AG08395 (cell line): ENCODE data around the gene B4GALNT4.
"Not testable (repeated sequence)": the region's sequence is repeated elsewhere in the genome, so short reads cannot be mapped to it uniquely, and the experiment has no call there.

Source experiments
- DNase-seq: peaks from one replicate; pipeline ENCODE4 v3.0.0; 2012; ENCODE audit warnings: mixed read lengths, low spot score

Gene B4GALNT4

DNA sequence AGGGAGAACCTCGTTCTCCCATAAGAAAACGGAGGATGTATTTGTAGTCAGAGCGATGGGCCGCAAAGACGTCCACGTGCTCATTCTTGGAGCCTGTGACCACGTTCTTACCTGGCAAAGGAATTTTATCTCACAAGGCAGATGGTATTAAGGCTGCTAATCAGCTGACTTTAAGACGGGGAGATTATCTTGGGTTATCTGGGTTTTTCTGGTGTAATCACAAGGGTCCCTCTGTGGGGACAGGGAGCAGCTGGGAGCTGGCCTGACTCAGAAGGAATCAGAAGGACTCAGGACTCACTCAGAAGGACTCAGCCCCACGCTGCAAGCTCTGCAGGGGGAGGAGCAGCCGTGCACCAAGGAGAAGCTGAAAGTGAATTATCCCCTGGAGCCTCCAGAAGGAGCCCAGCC, 53.0 kb downstream of the B4GALNT4 start:
- no peak for DNase-seq

GRCh38 chr11:424232-424631, 54.9 kb downstream of the B4GALNT4 start:
- DNase-seq, result no peak

DNA sequence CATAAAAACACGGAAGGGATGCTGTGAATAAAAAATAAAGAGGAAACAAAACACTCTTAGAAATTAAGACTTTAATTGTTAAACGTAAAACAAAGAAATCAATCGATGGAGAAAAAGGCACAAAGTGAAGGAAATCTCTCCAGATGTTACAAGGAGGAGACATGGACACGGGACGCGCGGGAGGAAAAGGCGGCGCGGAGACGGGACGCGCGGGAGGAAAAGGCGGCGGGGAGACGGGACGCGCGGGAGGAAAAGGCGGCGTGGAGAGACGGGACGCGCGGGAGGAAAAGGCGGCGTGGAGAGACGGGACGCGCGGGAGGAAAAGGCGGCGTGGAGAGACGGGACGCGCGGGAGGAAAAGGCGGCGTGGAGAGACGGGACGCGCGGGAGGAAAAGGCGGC, 55.5 kb downstream of the B4GALNT4 start:
- DNase-seq, result not testable (repeated sequence)

- DNase-seq, result no peak
Measured at GRCh38 chr11:425301-425700, 56.0 kb downstream of the B4GALNT4 start.

DNA sequence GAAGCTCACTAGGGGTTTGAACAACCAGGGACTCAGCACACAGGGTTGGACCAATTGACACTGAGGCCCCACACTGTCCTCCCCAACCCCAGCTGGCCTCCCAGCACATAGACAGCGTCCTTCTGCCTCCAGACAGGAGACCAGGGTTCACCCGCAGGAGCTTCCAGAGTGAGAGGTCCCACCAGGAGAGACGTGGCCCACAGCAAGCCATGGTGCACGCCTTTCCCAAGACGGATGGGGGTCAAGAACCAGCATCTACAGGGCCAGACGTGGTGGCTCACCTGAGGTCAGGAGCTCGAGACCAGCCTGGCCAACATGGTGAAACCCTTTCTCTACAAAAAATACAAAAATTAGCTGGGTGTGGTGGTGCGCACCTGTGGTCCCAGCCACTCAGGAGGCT, 57.6 kb downstream of the B4GALNT4 start:
- DNase-seq, result no peak

- DNase-seq, result no peak
Measured at GRCh38 chr11:428295-428694, 59.0 kb downstream of the B4GALNT4 start.

- DNase-seq, result no peak
Measured at GRCh38 chr11:429391-429790, 60.1 kb downstream of the B4GALNT4 start.

DNA sequence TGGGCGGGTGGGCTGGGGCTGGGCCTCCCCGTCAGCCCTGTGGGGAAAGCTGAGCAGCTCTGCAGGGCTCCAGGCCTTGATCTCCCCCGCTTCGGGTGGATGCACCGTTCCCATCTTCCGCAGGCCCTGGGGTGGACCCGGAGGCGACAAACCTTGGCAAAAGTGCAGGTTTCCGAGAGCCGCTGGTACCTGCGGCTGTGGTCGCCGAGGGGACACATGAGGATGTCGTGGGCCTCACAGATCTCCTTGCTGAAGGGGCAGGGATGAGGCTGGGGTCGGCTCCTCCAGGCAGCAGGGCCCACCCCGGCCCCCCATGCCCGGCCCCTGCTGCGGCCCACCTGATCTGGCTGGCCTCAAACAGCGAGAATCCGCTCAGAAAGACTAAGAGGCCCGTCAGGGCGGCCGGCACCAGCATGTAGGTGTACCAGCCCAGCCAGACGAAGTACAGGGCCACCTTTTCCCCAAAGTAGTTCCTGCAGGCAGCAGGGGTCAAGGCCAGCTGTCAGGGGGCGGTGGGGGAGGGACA, 60.7 kb downstream of the B4GALNT4 start:
- no peak for DNase-seq
